ENCODE data around the gene MOV10L1. TPM values are rescaled to one million over a fixed set of nuclear protein-coding genes. Genes with fewer than 3 reads are reported as not detected.

The MOV10L1 gene
- total and polyA plus RNA-seq, 2 donors (not counting 1 experiment from before 2014, with no cell fraction given): 0.03 to 0.83 TPM

DNA sequence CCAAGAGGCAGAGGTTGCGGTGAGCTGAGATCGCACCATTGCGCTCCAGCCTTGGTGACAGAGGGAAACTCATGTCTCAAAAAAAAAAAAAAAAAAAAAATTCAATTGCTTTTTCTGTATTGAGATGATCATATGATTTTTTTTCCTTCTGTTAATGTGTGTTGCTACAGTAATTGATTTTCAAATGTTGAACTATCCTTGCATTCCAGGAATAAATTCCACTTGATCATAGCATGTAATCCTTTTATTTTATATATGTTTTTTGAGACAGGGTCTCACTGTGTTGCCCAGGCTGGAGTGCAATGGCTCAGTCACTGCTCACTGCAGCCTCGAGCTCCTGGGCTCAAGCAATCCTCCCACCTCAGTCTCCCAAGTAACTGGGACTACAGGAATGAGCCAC, 33.3 kb downstream of the MOV10L1 start:
- Histone ChIP-seq H3K9me3 (ENCODE audit: control insufficient read depth, insufficient read depth, low read depth, low read length) (no peaks in the 10 kb centered on the region), H3K27ac (ENCODE audit: insufficient read depth, low read length) (no peak overlapping the region), H3K36me3 (ENCODE audit: control insufficient read depth, insufficient read depth, low read length) (no peaks in the 10 kb centered on the region), H2AFZ (ENCODE audit: low read length) (no peak overlapping the region), H3K9ac (ENCODE audit: insufficient read depth, low read length) (no peak overlapping the region), H3K4me2 (ENCODE audit: extremely low read depth, insufficient read depth, low read length) (no peak overlapping the region), H4K20me1 (ENCODE audit: control insufficient read depth, extremely low read depth, insufficient read depth, low read length) (no peaks in the 10 kb centered on the region), H3K79me2 (ENCODE audit: control insufficient read depth, insufficient read depth, low read length) (no peaks in the 10 kb centered on the region), H3K4me1 (ENCODE audit: control insufficient read depth, extremely low read depth, insufficient read depth, low read length) (no peaks in the 10 kb centered on the region), H3K4me3 (replicated peaks in 1 of 4; ENCODE audit: control extremely low read depth in 1 of 4, insufficient read depth in 1 of 4, low read depth in 3 of 4, low read length in 4 of 4) (no peak overlapping the region), H3K27me3 (ENCODE audit: control insufficient read depth, insufficient read depth, low read length) (peaks cover 19% of the 10 kb centered on the region)
- DNase-seq (ENCODE audit: low read depth in 2 of 2): no peak
- no peak for TF ChIP-seq EZH2 (IDR thresholded peaks at IDR 0.05; ENCODE audit: low read length, missing control alignments)
- TF ChIP-seq, protein P1, sequence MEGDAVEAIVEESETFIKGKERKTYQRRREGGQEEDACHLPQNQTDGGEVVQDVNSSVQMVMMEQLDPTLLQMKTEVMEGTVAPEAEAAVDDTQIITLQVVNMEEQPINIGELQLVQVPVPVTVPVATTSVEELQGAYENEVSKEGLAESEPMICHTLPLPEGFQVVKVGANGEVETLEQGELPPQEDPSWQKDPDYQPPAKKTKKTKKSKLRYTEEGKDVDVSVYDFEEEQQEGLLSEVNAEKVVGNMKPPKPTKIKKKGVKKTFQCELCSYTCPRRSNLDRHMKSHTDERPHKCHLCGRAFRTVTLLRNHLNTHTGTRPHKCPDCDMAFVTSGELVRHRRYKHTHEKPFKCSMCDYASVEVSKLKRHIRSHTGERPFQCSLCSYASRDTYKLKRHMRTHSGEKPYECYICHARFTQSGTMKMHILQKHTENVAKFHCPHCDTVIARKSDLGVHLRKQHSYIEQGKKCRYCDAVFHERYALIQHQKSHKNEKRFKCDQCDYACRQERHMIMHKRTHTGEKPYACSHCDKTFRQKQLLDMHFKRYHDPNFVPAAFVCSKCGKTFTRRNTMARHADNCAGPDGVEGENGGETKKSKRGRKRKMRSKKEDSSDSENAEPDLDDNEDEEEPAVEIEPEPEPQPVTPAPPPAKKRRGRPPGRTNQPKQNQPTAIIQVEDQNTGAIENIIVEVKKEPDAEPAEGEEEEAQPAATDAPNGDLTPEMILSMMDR (conservative IDR thresholded peaks at IDR 0.05 in 1 of 2, IDR thresholded peaks at IDR 0.05 in 1 of 2; ENCODE audit: low read depth in 1 of 2, low read length in 2 of 2): no peak

DNA sequence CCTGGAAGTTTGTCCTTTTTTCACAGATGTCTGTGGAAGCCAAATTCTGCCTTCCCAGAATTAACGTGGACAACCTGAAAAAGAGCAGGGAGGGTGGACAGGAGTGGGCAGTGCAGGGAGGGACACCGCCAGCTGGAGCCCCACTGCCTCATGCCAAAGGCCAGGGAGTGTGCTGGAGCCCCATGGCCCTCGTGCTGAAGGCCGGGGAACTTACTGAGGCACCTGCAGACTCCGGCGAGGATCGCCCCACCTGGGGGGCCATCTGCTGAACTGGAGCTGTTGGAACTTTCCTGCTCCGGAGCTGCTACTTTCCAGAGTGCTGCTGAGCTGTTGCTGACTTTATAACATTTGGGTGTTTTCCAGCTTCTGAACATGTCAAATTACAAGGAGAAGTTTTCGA, 35.2 kb downstream of the MOV10L1 start:
- no peaks in the 10 kb centered on the region for H3K9me3 ChIP-seq (ENCODE audit: control insufficient read depth, insufficient read depth, low read depth, low read length)
- TF ChIP-seq, protein P1 (conservative IDR thresholded peaks at IDR 0.05 in 1 of 2, IDR thresholded peaks at IDR 0.05 in 1 of 2; ENCODE audit: low read depth in 1 of 2, low read length in 2 of 2): no peak
- no peak for TF ChIP-seq EZH2 (IDR thresholded peaks at IDR 0.05; ENCODE audit: low read length, missing control alignments)
- no peak overlapping the region for H3K27ac ChIP-seq (ENCODE audit: insufficient read depth, low read length)
- no peak overlapping the region for H3K9ac ChIP-seq (ENCODE audit: insufficient read depth, low read length)
- H2AFZ ChIP-seq (ENCODE audit: low read length): no peak overlapping the region
- no peak for DNase-seq (ENCODE audit: low read depth in 2 of 2)
- no peaks in the 10 kb centered on the region for H4K20me1 ChIP-seq (ENCODE audit: control insufficient read depth, extremely low read depth, insufficient read depth, low read length)
- no peak overlapping the region for H3K4me2 ChIP-seq (ENCODE audit: extremely low read depth, insufficient read depth, low read length)
- H3K4me3 ChIP-seq (replicated peaks in 1 of 4; ENCODE audit: control extremely low read depth in 1 of 4, insufficient read depth in 1 of 4, low read depth in 3 of 4, low read length in 4 of 4): no peak overlapping the region
- peaks cover 14% of the 10 kb centered on the region for H3K27me3 ChIP-seq (ENCODE audit: control insufficient read depth, insufficient read depth, low read length)
- no peaks in the 10 kb centered on the region for H3K79me2 ChIP-seq (ENCODE audit: control insufficient read depth, insufficient read depth, low read length)
- no peaks in the 10 kb centered on the region for H3K36me3 ChIP-seq (ENCODE audit: control insufficient read depth, insufficient read depth, low read length)
- no peaks in the 10 kb centered on the region for H3K4me1 ChIP-seq (ENCODE audit: control insufficient read depth, extremely low read depth, insufficient read depth, low read length)

DNA sequence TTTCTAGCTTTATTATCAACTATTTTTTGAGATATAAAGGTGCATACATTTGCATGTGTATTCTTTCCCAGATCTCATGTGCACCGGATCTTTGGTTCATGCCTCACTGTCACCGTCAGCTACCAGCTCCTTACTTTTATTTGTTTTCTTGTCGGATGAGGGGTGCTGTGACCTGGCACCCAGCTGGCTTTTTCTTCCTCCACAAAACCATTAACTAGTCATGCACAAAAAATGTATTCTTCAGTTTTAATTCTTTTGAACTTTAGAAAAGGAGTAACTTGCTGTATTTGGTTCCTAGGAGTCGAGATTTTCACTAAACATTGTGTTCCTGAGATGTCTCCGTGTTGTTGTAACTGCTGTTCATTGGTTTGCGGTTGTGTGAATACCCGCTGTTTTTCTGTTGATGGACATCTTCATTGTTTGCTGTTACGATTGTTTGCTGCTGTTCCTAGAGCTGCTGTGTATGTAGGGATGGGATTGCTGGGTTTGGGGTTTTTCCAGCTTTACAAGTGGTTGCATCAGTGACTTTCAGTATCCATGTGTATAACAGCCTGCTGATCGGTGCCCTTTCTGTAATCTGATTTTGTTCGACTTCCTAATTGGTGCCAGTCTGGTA, 39.4 kb downstream of the MOV10L1 start:
- TF ChIP-seq, protein P1 (conservative IDR thresholded peaks at IDR 0.05 in 1 of 2, IDR thresholded peaks at IDR 0.05 in 1 of 2; ENCODE audit: low read depth in 1 of 2, low read length in 2 of 2): no peak
- no peak for TF ChIP-seq EZH2 (IDR thresholded peaks at IDR 0.05; ENCODE audit: low read length, missing control alignments)
- Histone ChIP-seq H3K27ac (ENCODE audit: insufficient read depth, low read length) (no peak overlapping the region), H2AFZ (ENCODE audit: low read length) (no peak overlapping the region), H3K4me3 (replicated peaks in 1 of 4; ENCODE audit: control extremely low read depth in 1 of 4, insufficient read depth in 1 of 4, low read depth in 3 of 4, low read length in 4 of 4) (no peak overlapping the region), H3K9ac (ENCODE audit: insufficient read depth, low read length) (no peak overlapping the region), H3K9me3 (ENCODE audit: control insufficient read depth, insufficient read depth, low read depth, low read length) (no peaks in the 10 kb centered on the region), H4K20me1 (ENCODE audit: control insufficient read depth, extremely low read depth, insufficient read depth, low read length) (no peaks in the 10 kb centered on the region), H3K79me2 (ENCODE audit: control insufficient read depth, insufficient read depth, low read length) (no peaks in the 10 kb centered on the region), H3K27me3 (ENCODE audit: control insufficient read depth, insufficient read depth, low read length) (no peaks in the 10 kb centered on the region), H3K4me1 (ENCODE audit: control insufficient read depth, extremely low read depth, insufficient read depth, low read length) (no peaks in the 10 kb centered on the region), H3K4me2 (ENCODE audit: extremely low read depth, insufficient read depth, low read length) (no peak overlapping the region), H3K36me3 (ENCODE audit: control insufficient read depth, insufficient read depth, low read length) (no peaks in the 10 kb centered on the region)
- peak; percentile 58 to 77 for DNase-seq (ENCODE audit: low read depth in 2 of 2)

Data from fibroblast of lung (primary cell).